Testis (tissue), 2 donors: ENCODE measurements around the gene RNF180.

Experiments used
- CTCF ChIP-seq, 3 experiments: fragments of 450-650 bp in 2 of 3; fragments of 200-600 bp in 1 of 3; sonication (generic) in 1 of 3; IDR thresholded peaks; one replicate each; pipeline ENCODE4 v1.5.1; 2016 to 2019; ENCODE audit warnings: antibody characterized with exemption in 3 of 3, mild to moderate bottlenecking in 2 of 3, moderate library complexity in 1 of 3
- POLR2A ChIP-seq: fragments of 450-650 bp; IDR thresholded peaks from one replicate; pipeline ENCODE4 v1.6.1; 2017; ENCODE audit warnings: antibody characterized with exemption, mild to moderate bottlenecking, moderate library complexity

- TF ChIP-seq CTCF (IDR thresholded peaks at IDR 0.05), result no peak
- TF ChIP-seq POLR2A, result no peak
Measured at GRCh38 chr5:64333886-64334285, 168.2 kb downstream of the RNF180 start.
